Renal cortical epithelial cell (primary cell): ENCODE measurements around the gene STYXL2. TPM values are rescaled to one million over a fixed set of nuclear protein-coding genes. Genes with fewer than 3 reads are reported as not detected.
A peak's percentile ranks its signal among the peaks of the same experiment; 100 is the strongest.

Experiments used
- DNase-seq: peaks from one replicate; pipeline ENCODE4 v3.0.0-alpha.2; 2011; ENCODE audit warnings: low read depth
- total RNA-seq: library from RNA; depleted of rRNA; stranded (reverse); fragments of >200 nt; gene quantifications from 2 replicates; pipeline ENCODE4 v1.2.3, GENCODE V29; 2014

The STYXL2 gene
- total RNA-seq, result 0.05 TPM in 1 of 2 replicates, not detected in the other

DNA sequence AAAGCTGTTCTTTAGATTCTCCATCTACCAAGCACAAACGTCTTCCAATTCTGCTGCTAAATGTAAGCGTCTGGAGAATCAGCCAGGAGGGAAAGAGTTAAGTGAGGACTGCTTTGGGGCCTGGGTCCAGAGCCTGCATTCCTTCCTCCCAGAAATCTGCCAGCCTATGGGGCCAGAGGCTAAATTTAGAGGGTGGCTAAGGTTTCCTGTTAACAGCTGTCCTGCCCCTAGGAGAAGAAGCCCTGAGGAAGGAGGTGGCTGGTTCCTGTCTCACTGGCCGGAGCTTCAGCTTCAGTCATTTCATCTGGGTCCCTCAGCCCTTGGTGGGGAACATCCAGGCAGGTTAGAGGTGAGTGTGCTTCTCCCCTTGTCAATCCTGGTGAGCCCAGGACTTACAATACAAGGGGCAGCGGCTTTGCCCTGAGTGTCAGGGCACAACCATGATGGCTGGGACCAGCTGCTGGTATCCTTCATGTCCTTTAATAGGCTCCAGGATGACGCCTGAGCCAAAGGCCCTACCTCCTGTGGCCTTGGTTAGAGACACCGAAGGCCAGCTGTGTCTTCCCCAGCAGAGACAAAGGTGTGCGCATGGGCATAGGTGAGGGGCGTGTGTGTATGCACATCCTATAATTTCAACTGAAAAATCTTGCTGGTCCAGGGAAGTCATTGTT is at the start of gene STYXL2:
TSS of gene STYXL2 (plus strand) at position 230 of the 671 bp plus-strand sequence. CDS start 775 bp downstream, outside the sequence.
- DNase-seq, result no peak

DNA sequence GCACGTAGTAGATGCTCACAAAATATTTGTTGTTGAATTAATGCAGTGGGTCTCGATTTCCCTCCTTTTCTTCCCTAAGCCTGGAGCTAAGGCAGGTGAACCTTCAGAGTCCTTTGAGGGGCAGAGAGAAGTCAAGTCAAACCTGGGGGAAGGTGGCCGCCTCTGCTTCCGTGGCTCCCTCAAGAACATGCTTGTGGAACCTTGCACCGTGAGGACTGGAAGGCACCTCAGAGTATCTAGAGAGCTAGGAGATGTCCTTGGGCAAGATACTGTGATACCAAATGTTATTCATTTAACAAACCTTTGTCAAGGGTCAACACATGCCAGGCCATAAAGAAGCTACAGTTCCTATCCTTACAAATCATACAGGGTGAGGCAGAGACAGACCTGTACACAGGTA is 42.0 kb upstream of the STYXL2 start:
- DNase-seq, result no peak

DNA sequence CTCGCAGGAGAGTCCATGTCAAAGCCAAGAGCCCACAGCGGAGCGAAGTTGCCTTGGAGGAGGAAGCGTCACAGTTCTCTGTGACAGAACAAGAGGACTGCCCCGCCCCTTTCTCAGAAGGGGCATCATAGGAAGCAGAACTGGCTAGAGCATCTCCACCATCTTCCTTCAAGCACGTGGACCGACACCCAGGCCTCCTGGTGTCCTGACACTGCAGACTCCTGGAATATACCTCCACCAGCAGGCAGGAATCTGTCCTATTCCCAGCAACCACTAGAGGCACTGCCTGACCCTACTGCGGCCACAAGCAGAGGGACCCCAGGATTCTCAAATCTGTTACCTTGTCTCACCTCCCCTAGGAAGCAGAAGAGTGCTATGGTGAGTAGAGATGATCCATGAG is 41.5 kb upstream of the STYXL2 start:
- DNase-seq, result peak; percentile 35

- peak; percentile 44 for DNase-seq
Observed at GRCh38 chr1:167054531-167054930, 39.3 kb upstream of the STYXL2 start.

- no peak for DNase-seq
Observed at GRCh38 chr1:167054946-167055630, 38.8 kb upstream of the STYXL2 start.

DNA sequence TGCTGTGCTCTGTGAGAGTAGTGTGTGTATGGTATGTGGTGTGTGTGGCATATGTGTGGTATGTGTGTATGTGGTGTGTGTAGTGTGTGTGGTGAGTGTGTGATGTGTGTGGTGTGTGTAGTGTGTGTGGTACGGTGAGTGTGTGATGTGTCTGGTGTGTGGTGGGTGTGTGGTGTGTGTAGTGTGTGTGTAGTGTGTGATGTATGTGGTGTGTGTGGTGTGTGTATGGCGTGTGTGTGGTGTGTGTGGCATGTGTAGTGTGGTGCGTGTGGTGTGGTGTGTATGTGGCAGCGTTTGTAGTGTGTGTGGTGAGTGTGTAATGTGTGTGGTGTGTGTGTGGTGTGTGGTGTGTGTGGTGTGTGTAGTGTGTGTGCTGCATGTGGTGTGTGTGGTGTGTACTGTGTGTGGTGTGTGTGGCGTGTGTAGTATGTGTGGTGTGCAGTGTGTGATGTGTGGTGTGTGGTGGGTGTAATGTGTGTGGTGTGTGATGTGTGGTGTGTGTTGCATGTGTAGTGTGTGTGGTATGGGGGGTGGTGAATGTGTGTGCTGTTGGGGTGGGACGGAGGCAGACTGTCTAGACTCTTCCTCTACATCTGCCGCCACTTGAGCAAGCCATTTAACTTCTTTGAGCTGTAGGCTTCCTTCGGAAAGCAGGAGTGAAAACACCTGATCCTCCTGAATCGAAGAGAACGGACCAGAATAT is 37.2 kb upstream of the STYXL2 start:
- no peak for DNase-seq

DNA sequence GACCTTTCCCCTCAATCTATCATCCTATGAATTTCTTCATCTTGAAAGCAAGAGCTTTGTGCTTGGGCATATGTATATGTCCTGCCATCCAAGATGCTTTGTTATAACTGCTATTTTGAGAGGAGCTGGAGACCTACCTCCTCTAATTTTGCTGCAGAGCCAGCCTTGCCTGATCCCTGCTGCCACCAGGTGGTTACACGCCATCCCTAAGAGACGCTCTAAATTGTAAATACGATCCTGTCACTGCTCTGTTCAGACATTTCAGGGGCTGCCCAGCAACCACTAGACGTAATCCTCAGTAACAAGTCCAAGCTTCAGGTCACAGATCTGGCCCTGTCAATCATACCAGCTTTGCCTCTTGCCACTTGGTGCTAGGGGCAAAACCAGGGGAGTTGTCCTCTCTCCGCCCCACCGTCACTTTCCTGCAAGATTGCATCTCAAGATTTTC is 36.6 kb upstream of the STYXL2 start:
- peak; percentile 73 for DNase-seq

DNA sequence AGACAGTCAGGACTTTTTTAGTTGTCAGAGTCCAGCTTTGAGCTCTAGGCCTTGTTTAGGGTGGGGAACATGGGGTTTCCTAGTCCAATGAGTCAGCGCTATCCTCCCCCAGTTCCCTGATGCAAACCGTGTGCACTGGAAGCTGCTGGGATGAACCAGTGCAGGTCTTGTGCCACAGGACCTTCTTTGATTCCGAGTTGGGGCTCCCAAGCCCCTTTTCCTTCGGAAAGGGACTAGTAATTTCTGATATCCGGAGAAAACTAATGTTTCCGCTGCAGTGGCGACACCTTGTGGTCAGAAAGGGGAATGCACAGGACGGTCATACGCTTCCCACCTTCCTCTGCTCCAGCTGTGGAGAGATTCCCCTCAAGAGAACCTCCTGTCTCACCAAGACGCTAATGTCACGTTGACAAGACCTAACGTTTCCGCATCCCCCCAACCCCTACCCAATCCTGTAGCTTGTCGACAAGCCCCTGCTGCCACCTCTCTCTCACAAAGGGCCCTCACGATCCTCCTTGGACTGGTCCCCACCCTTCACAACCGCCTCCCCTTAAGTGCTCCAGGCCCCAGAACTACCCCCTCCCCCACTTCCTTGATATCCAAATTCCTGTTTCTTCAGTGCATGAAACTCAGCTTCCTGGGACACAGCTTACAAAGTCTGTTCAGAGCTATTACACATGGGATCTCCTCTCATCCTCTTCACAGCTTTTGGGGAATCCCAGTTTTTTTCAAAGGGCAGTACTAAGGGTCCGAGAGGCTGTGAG is 34.6 kb upstream of the STYXL2 start:
- DNase-seq, result peak; percentile 50

DNA sequence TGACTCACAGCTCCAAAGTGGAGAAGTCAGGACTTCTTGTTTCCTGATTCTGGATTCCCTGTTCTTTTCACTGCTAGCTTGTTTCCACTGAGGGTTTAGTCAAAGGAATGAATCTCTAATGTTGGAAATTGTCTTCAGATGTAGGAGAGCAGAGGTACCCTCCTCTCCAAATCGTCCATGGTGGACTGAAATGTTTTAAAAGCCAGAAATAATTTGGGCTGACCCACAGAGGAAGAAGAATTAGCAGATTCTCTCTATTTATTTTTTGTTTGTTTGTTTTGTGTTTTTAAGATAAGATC is 34.1 kb upstream of the STYXL2 start:
- no peak for DNase-seq

- DNase-seq, result peak; percentile 11
Observed at GRCh38 chr1:167060141-167061072, 33.5 kb upstream of the STYXL2 start.

GRCh38 chr1:167061073-167061464 is 32.8 kb upstream of the STYXL2 start:
- no peak for DNase-seq

- no peak for DNase-seq
Observed at GRCh38 chr1:167064621-167065020, 29.3 kb upstream of the STYXL2 start.

DNA sequence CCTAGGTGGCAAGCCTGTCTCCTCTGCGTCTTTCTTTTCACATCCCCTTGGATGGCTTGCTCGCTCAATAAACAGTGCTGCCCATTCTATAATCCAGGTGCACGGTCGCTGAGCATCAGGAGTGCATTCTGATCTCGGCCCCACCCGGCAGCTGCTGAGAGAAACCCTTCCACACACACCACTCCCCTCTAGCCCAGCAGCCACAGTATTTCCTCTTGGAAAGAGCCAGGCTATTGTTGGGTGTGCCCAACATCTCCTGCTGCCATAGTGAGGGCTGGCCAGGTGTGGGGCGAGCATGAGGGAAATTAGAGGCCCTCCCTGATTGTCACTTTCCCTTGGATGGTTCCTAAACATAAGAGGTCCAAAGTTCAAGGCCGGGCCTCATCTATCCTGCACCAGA is 28.4 kb upstream of the STYXL2 start:
- no peak for DNase-seq

DNA sequence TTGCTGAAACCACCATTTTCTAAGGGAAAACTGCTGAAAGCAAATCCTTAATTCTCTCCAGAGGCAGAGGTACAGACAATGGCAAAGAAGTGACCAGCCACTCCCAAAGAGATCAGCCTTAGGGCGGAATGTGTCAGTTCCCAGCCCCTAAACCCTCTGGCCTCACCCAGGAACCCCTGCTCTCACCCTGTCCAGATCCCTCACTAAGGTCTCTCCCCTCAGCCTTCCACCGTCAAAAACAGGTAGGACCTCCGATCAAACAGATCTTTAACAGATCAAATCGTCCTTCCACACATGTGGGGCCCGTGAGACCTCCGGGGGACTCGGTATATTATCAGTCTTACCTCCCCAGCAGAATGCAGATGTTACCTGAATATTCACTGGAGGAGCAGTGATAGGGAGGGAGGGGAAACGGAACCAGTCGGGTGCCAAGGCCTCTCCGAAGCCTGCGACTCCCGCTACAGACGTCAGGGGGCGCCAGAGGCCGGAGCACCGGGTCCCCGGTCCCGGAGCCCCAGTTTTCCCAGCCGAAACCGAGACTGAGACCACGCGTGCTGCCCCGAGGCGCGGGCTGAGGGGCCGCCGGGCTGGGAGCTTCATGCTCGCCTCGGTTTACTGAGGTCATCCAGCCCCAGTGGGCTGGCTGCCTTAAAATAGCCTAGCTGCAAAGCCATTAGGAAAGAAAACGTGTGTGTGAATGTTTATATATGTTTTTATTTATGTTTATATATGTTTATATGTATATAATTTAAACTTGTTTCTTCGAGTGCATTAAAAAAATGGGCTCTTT is 27.3 kb upstream of the STYXL2 start:
- peak; percentile 11 for DNase-seq

DNA sequence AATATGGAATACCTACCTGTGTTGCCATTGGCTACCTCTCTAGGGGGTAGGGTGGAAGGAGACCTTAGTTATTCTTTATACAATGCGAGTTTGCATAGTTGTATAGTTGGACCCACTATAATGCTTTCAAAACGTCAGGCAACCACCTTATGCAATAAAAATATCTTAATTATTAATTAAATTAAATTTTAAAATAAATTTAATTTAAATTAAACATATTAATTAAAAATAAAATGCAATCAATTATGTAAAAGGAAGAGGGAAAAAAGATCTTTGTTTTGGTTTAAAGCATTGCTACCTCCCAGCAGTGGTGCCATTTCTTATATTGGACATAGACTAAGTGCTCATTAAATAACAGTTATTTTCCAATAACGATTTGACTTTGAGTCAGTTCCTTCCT is 26.0 kb upstream of the STYXL2 start:
- no peak for DNase-seq

DNA sequence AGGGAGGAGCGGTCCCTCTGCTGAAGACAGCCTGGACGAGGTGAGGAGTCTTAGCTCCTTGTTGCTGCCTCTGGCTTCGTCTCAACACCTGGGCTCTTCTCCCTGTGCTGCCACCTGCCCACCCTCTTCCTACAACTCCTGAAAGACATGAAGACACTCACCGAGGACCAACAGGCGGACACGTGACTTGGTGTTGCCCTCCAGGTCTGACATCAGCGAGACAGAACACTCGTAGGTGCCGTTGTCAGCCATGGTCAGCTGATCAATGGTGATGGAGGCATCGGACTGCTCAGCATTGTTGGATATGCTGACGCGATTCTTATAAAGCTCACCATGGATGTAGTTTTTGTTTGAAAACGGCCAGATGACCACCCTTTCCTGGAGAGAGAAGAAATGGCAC is 25.1 kb upstream of the STYXL2 start:
- no peak for DNase-seq

DNA sequence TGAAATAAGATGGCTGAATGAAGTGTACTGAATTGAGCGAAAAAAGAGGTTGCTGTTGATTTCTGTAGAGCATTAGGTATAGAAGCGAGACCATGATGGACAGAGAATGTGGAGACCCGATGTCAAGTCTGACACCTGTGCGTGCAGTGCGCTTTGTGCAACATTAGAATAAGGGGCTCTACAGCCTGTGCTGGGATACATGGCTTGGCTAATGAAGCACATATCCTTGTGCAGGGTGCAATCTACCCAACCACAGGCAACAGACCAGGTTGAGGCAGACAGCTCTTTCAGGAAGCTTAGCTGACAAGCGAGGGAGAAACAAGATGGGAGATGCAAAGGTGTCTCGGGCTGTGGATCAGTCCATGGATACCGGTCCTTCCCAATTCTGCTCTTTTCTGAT is 22.6 kb upstream of the STYXL2 start:
- DNase-seq, result no peak

DNA sequence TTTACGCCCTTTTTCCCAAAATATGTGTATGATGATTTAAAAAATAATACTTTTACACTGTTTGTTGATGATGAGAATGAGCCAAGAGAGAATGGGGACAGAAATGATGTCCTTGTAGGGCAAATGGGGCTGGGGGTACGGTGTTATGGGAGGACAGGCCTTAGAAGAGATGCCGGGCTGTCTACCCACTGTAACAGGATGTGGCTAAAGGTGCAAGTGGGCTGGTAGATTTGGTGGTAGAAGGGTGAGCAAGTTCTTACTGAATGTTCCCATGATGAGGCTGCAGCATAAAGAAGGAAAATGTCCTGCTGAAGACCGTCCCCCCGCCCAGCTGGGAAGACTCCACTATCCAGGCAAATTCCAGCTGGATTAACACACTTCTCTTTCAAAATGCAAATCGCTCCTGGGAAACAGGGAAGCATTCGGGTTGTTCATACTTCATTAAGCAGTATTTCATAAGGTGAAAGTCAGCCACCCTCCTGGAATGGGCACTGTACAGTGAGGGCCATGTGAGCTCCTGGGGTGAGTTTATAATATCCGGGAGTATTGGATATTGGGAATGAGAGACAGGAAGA is 17.7 kb upstream of the STYXL2 start:
- peak; percentile 91 for DNase-seq

DNA sequence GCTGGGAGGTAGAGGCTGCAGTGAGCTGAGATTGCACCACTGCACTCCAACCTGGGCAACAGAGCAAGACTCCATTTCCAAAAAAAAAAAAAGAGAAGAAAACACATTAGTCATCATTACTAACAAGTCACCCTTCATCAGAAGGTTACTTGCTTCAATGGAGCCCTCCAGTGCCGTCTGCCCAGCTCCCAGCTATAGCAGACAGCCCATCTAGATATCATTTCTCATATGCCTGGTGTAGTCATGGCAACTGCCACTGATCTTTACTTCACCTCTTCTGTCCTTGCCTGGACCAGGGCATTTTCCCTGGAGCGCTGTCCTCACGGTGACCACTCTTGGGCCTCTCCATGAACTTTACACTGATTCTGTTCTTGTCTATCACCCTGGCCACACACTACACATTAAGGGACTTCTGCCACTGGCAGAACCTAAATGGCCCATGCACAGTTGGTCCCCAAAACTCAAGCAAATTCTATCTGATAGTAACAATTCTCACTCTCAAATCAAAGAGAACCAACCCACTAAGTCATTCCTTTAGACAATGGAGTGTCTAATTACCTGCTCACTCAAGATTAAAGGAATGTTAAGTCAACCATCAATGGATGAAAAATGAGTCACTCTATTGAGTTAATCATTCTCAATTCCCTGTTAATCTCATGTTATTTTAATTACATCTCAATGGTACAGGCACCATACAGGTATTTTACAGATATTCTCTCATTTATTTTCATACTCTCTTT is 16.6 kb upstream of the STYXL2 start:
- DNase-seq, result peak; percentile 97
